Measurements from ENCODE around the gene CCL8.

Gene CCL8

GRCh38 chr17:34318474-34318873 is 761 bp upstream of the CCL8 start:
- DNase-seq = no peak

- no peak for DNase-seq
These were observed 2.7 kb downstream of the CCL8 start for GRCh38 chr17:34321964-34322363.

- DNase-seq = peak; percentile 19
These were observed 8.3 kb downstream of the CCL8 start for GRCh38 chr17:34327580-34327979.

- DNase-seq = no peak
These were observed 18.5 kb downstream of the CCL8 start for GRCh38 chr17:34337701-34338100.

- DNase-seq = no peak
These were observed 20.0 kb downstream of the CCL8 start for GRCh38 chr17:34339138-34339770.

GRCh38 chr17:34341916-34342315 is 22.7 kb downstream of the CCL8 start:
- DNase-seq = no peak

- DNase-seq = no peak
These were observed 27.8 kb downstream of the CCL8 start for GRCh38 chr17:34347063-34347462.

- DNase-seq = no peak
These were observed 30.5 kb downstream of the CCL8 start for GRCh38 chr17:34349751-34350150.

- no peak for DNase-seq
These were observed 31.9 kb downstream of the CCL8 start for GRCh38 chr17:34351096-34351495.

- DNase-seq = no peak
These were observed 33.0 kb downstream of the CCL8 start for GRCh38 chr17:34352191-34352590.

GRCh38 chr17:34354637-34355036 is 35.4 kb downstream of the CCL8 start:
- no peak for DNase-seq

GRCh38 chr17:34356194-34356593 is 37.0 kb downstream of the CCL8 start, which contains the start of gene CCL13:
Gene CCL13 (plus strand): TSS chr17:34356480. CDS start chr17:34356527, 47 bp downstream.
- DNase-seq = no peak

- DNase-seq = no peak
These were observed 38.2 kb downstream of the CCL8 start for GRCh38 chr17:34357398-34357797.

GRCh38 chr17:34358631-34359030 is 39.4 kb downstream of the CCL8 start:
- no peak for DNase-seq

- no peak for DNase-seq
These were observed 41.5 kb downstream of the CCL8 start for GRCh38 chr17:34360601-34361270.

- peak; percentile 80 for DNase-seq
These were observed 42.3 kb downstream of the CCL8 start for GRCh38 chr17:34361478-34362061.

- DNase-seq = no peak
These were observed 44.0 kb downstream of the CCL8 start, which contains the start of gene CCL1 for GRCh38 chr17:34363183-34363661. Gene CCL1 (minus strand): TSS chr17:34363233. CDS start chr17:34363161, 72 bp downstream.

GRCh38 chr17:34364751-34365150 is 45.5 kb downstream of the CCL8 start:
- no peak for DNase-seq

- no peak for DNase-seq
These were observed 46.1 kb downstream of the CCL8 start for GRCh38 chr17:34365340-34365739.

GRCh38 chr17:34366010-34366409 is 46.8 kb downstream of the CCL8 start:
- no peak for DNase-seq

- DNase-seq = no peak
These were observed 47.4 kb downstream of the CCL8 start for GRCh38 chr17:34366529-34367107.

GRCh38 chr17:34367486-34368195 is 48.4 kb downstream of the CCL8 start:
- DNase-seq = no peak

Data from fibroblast of skin of right quadriceps (primary cell).